IPS-18a (cell line): ENCODE data around the gene FOXP2.

Source experiments
- H3K27ac ChIP-seq: one replicate; pipeline ENCODE4 v1.5.1; 2013; ENCODE audit warnings: low read length
- H3K27me3 ChIP-seq: one replicate; pipeline ENCODE4 v1.6.1; 2013; ENCODE audit warnings: mild to moderate bottlenecking, low read length; ENCODE audit not compliant: control insufficient read depth, insufficient read depth
- H3K36me3 ChIP-seq: one replicate; pipeline ENCODE4 v1.6.1; 2013; ENCODE audit warnings: low read depth, low read length; ENCODE audit not compliant: control insufficient read depth
- H3K4me1 ChIP-seq: one replicate; pipeline ENCODE4 v1.6.1; 2013; ENCODE audit warnings: low read depth, low read length; ENCODE audit not compliant: control insufficient read depth
- H3K4me3 ChIP-seq: one replicate; pipeline ENCODE4 v1.5.1; 2013; ENCODE audit warnings: low read length
- H3K9ac ChIP-seq: one replicate; pipeline ENCODE4 v1.6.1; 2013; ENCODE audit warnings: mild to moderate bottlenecking, low read length, moderate library complexity
- H3K9me3 ChIP-seq: one replicate; pipeline ENCODE4 v1.6.1; 2013; ENCODE audit warnings: low read depth, low read length; ENCODE audit not compliant: control insufficient read depth

The FOXP2 gene

GRCh38 chr7:114645451-114645850 lies 230.8 kb downstream of the FOXP2 start:
- no peaks in the 10 kb centered on the region for H3K36me3 ChIP-seq

GRCh38 chr7:114647518-114647917 lies 232.9 kb downstream of the FOXP2 start:
- H3K9me3 ChIP-seq = no peaks in the 10 kb centered on the region
- no peaks in the 10 kb centered on the region for H3K27me3 ChIP-seq
- peaks cover 19% of the 10 kb centered on the region for H3K4me1 ChIP-seq
- H3K4me3 ChIP-seq = no peak overlapping the region
- H3K9ac ChIP-seq = no peak overlapping the region
- no peak overlapping the region for H3K27ac ChIP-seq
- no peaks in the 10 kb centered on the region for H3K36me3 ChIP-seq

More at GRCh38 chr7:114645451-114645850, 230.8 kb downstream of the FOXP2 start:
- peaks cover 19% of the 10 kb centered on the region for H3K4me1 ChIP-seq
- no peaks in the 10 kb centered on the region for H3K27me3 ChIP-seq
- H3K27ac ChIP-seq = no peak overlapping the region
- H3K9me3 ChIP-seq = no peaks in the 10 kb centered on the region
- peak overlapping the region; percentile 13 for H3K4me3 ChIP-seq
- H3K9ac ChIP-seq = no peak overlapping the region

DNA sequence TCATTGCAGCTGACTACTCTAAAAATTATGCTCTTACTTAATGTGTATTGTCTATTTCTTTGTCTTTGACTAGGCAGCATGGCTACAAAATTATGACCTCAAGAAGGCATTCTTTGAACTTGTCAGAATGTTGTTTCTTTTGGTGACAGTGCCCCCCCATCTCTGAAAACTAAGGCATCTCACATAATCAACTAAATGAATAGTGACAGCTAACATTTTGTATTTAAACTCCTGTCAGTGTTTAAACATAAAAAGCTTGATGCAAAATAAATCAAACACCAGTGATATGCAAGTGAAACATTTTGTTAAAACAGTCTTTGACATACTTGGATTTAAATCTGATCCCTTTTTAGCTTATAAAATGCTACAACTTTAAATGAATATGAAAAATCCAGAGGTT lies 233.5 kb downstream of the FOXP2 start:
- H3K36me3 ChIP-seq = no peaks in the 10 kb centered on the region
- H3K4me1 ChIP-seq = peaks cover 19% of the 10 kb centered on the region
- H3K27me3 ChIP-seq = no peaks in the 10 kb centered on the region
- no peak overlapping the region for H3K27ac ChIP-seq
- no peaks in the 10 kb centered on the region for H3K9me3 ChIP-seq
- H3K9ac ChIP-seq = no peak overlapping the region
- H3K4me3 ChIP-seq = no peak overlapping the region

DNA sequence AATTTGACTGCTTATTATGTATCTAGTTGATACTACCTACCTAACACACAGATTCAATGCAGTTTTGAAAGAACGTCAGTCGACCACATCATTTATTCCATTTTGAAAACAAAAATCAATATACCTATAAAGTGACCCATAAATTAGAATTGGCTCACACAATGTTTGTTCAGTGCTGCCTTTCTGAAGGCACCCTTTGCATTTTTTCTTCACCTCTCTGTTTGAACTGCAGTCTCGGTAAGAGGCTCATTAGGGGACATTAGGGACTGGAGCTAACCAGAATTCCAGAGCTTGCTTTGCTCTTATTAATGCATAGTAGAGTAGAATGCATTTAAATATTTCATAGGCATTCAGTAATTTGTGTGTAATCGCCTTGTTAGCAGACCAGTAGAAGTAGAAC lies 234.1 kb downstream of the FOXP2 start:
- H3K9ac ChIP-seq = no peak overlapping the region
- H3K9me3 ChIP-seq = no peaks in the 10 kb centered on the region
- H3K27me3 ChIP-seq = no peaks in the 10 kb centered on the region
- H3K27ac ChIP-seq = no peak overlapping the region
- H3K4me1 ChIP-seq = peaks cover 24% of the 10 kb centered on the region
- no peaks in the 10 kb centered on the region for H3K36me3 ChIP-seq
- H3K4me3 ChIP-seq = no peak overlapping the region

- Histone ChIP-seq H3K4me3 (no peak overlapping the region), H3K9ac (no peak overlapping the region), H3K36me3 (no peaks in the 10 kb centered on the region)
These were observed 235.1 kb downstream of the FOXP2 start for GRCh38 chr7:114649689-114650088.

DNA sequence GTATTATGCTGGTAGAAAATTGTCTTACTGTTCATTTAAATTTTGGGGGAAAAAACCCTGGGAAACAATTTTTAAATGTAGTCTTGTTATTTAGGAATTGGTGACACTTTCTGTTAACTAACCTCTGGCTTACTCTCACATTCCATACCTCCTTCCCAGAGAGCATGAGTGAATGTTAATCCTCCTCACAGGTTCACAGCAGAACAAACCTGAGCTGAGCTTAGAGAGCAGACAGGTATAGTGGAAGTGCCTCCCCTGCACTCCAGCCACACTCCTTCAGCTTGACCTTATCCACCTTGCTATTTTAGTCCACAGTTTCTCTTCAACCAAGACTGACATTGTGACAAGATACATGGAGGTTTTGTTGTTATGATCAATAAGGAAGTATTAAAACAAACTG lies 235.9 kb downstream of the FOXP2 start:
- Histone ChIP-seq H3K4me1 (peaks cover 26% of the 10 kb centered on the region), H3K36me3 (no peaks in the 10 kb centered on the region), H3K9me3 (no peaks in the 10 kb centered on the region), H3K27ac (no peak overlapping the region), H3K27me3 (no peaks in the 10 kb centered on the region), H3K4me3 (no peak overlapping the region), H3K9ac (no peak overlapping the region)

More at GRCh38 chr7:114649689-114650088, 235.1 kb downstream of the FOXP2 start:
- Histone ChIP-seq H3K4me1 (peaks cover 28% of the 10 kb centered on the region), H3K27me3 (no peaks in the 10 kb centered on the region), H3K27ac (no peak overlapping the region), H3K9me3 (no peaks in the 10 kb centered on the region)

GRCh38 chr7:114652041-114652440 lies 237.4 kb downstream of the FOXP2 start:
- Histone ChIP-seq H3K27ac (no peak overlapping the region), H3K9me3 (no peaks in the 10 kb centered on the region), H3K36me3 (no peaks in the 10 kb centered on the region), H3K27me3 (no peaks in the 10 kb centered on the region), H3K4me1 (peaks cover 19% of the 10 kb centered on the region), H3K4me3 (no peak overlapping the region), H3K9ac (no peak overlapping the region)

DNA sequence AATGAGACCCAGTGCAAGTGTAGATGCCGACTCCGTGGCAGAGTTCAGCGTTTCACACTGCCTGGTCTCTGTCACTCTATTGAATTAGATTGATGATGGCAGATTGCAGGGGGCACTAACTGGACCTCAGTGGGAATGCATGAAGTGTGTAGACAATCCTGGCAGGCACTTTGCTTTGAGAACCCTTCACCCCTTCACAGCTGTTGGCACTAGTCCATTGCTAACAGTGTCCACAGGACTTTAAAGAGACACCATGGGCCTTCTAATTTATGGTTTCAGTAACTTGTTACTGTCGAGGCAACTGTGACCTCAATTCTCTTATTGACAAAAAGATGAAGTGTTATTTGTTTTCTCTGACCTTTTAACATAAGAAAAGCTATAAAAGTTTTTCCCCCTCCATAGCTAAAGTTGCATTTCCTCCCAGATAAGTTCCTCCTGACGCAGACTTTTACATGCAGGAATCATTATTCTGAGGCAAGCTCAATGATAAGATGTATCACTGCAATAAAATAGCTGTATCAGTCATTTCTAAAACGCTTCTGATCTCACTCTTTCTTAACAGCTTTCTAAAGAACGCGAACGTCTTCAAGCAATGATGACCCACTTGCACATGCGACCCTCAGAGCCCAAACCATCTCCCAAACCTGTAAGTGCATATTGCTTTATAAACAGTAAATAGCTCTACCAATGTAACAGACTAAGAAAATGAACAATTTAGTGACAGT lies 238.9 kb downstream of the FOXP2 start:
- peaks cover 20% of the 10 kb centered on the region for H3K4me1 ChIP-seq
- no peak overlapping the region for H3K9ac ChIP-seq
- no peak overlapping the region for H3K4me3 ChIP-seq

DNA sequence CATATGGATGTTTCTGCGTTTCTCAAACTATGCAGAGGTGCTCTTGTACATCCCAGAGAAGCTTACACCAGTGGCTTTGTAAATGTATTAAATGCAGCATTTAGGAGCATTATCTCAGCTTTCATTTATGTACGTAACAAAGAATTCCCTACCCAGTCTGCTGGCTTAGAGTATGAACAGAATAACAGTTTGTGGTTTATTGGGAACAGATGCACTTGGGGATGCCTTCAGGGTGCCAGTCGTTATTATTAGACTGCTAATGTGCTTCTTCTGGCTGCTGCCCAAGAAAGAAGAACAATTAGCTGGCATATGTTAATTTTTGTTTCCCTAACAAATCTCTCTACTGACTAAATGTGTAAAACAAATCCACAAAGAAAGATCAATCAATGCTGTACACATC lies 241.9 kb downstream of the FOXP2 start:
- Histone ChIP-seq H3K9me3 (no peaks in the 10 kb centered on the region), H3K27me3 (no peaks in the 10 kb centered on the region), H3K4me3 (no peak overlapping the region), H3K36me3 (no peaks in the 10 kb centered on the region), H3K4me1 (peaks cover 36% of the 10 kb centered on the region), H3K27ac (no peak overlapping the region), H3K9ac (no peak overlapping the region)

More for the DNA sequence above, 238.9 kb downstream of the FOXP2 start:
- H3K9me3 ChIP-seq = no peaks in the 10 kb centered on the region
- no peaks in the 10 kb centered on the region for H3K27me3 ChIP-seq
- no peaks in the 10 kb centered on the region for H3K36me3 ChIP-seq
- no peak overlapping the region for H3K27ac ChIP-seq

- Histone ChIP-seq H3K9ac (no peak overlapping the region), H3K4me1 (peaks cover 45% of the 10 kb centered on the region), H3K4me3 (no peak overlapping the region), H3K36me3 (no peaks in the 10 kb centered on the region), H3K9me3 (no peaks in the 10 kb centered on the region), H3K27ac (no peak overlapping the region), H3K27me3 (no peaks in the 10 kb centered on the region)
These were observed 242.7 kb downstream of the FOXP2 start for GRCh38 chr7:114657279-114657678.

DNA sequence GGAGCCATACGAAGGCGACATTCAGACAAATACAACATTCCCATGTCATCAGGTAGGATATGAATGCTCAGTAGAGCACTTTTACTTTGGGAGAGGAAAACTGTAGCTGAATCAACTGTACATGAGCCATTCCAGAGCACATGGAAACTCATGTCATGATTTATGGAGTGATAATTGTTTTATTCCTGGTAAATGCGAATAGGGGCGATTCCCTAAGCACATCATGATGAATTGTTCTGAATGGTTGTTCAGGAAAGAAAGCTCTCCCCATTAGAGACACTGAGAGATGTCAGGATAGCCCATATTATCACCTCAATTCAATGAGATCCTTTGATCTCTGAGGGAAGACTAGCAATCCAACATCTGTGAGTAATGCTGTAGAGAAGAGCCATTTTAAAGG lies 243.6 kb downstream of the FOXP2 start:
- no peaks in the 10 kb centered on the region for H3K36me3 ChIP-seq
- H3K4me3 ChIP-seq = no peak overlapping the region
- H3K27me3 ChIP-seq = no peaks in the 10 kb centered on the region
- H3K4me1 ChIP-seq = peaks cover 46% of the 10 kb centered on the region
- H3K9me3 ChIP-seq = no peaks in the 10 kb centered on the region
- no peak overlapping the region for H3K9ac ChIP-seq
- H3K27ac ChIP-seq = no peak overlapping the region

DNA sequence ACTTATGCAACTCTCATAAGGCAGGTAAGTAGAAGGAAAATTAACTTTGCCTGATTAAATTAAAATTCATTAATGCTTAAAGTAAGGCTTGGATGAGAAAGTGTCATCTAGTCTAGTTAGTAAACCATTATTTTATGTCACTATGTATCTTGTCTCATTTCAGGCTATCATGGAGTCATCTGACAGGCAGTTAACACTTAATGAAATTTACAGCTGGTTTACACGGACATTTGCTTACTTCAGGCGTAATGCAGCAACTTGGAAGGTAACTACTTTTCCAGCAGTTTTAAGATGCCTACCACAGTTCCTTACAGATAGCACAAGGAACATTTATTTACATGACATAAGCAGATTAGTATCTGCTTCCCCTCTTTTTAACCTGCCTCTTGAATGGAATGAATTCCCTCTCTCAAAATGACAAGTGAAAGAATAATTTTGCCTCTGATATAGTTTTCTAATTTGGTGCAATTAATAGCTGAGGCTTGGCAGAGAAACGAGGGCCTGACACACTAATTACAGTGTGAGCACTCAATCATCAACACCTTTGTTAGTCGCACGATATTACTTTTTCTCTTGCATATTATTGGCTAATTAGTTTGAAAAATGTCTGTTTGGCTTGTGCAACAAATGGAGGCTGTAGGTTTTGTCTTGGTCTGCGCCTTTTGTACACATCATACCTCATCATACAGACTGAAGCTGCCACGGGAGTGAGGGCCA lies 245.0 kb downstream of the FOXP2 start:
- no peaks in the 10 kb centered on the region for H3K27me3 ChIP-seq
- H3K9me3 ChIP-seq = no peaks in the 10 kb centered on the region
- no peaks in the 10 kb centered on the region for H3K36me3 ChIP-seq
- H3K4me3 ChIP-seq = no peak overlapping the region
- H3K27ac ChIP-seq = no peak overlapping the region
- peaks cover 38% of the 10 kb centered on the region for H3K4me1 ChIP-seq
- no peak overlapping the region for H3K9ac ChIP-seq
